Endothelial cell of umbilical vein (primary cell): ENCODE measurements around the gene CNOT1.

ENCODE experiments used
- CTCF ChIP-seq, 2 donors: IDR thresholded peaks; 1 replicate in 1 of 2; 2 replicates in 1 of 2; pipeline ENCODE4 v1.5.1; 2011; ENCODE audit warnings: low read length in 2 of 2, mild to moderate bottlenecking in 2 of 2, moderate library complexity in 2 of 2, control low read depth in 1 of 2, inconsistent platforms in 1 of 2, low read depth in 1 of 2; ENCODE audit not compliant: insufficient read depth in 1 of 2; ENCODE audit errors: extremely low read depth in 1 of 2
- EZH2 ChIP-seq: IDR thresholded peaks from 2 replicates; pipeline ENCODE4 v1.6.1; 2012; ENCODE audit warnings: borderline replicate concordance, low read depth, mild to moderate bottlenecking, moderate library complexity, low read length, inconsistent platforms; ENCODE audit not compliant: severe bottlenecking
- FOS ChIP-seq: IDR thresholded peaks from 2 replicates; pipeline ENCODE4 v1.6.1; 2011; ENCODE audit warnings: mild to moderate bottlenecking, low read length, moderate library complexity, borderline replicate concordance; ENCODE audit not compliant: insufficient read depth
- GATA2 ChIP-seq: IDR thresholded peaks from 2 replicates; pipeline ENCODE4 v1.7.0; 2011; ENCODE audit warnings: low read depth, mild to moderate bottlenecking, moderate library complexity, mixed read lengths, low read length; ENCODE audit not compliant: insufficient read length, insufficient read depth
- JUN ChIP-seq: IDR thresholded peaks from 2 replicates; pipeline ENCODE4 v1.6.1; 2011; ENCODE audit warnings: borderline replicate concordance, low read depth; ENCODE audit not compliant: insufficient read length, insufficient read depth
- MYC ChIP-seq: IDR thresholded peaks from one replicate; pipeline ENCODE4 v1.6.1; 2011; ENCODE audit warnings: mild to moderate bottlenecking, low read depth, low read length
- POLR2A ChIP-seq: IDR thresholded peaks from 2 replicates; pipeline ENCODE4 v1.6.1; 2012; ENCODE audit warnings: low read depth, mild to moderate bottlenecking, control low read depth, low read length
- POLR2AphosphoS5 ChIP-seq: IDR thresholded peaks from 2 replicates; pipeline ENCODE4 v1.6.1; 2012; ENCODE audit warnings: low read depth, mild to moderate bottlenecking, control low read depth, low read length, moderate library complexity; ENCODE audit not compliant: insufficient read depth

GRCh38 chr16:58656899-58657298 is 27.3 kb upstream of the CNOT1 start:
- TF ChIP-seq CTCF (IDR thresholded peaks at IDR 0.05; ENCODE audit: extremely low read depth in 1 of 2, insufficient read depth in 1 of 2, low read depth in 1 of 2, low read length in 2 of 2) = no peak
- TF ChIP-seq JUN = no peak
- no peak for TF ChIP-seq GATA2
- no peak for TF ChIP-seq POLR2AphosphoS5
- no peak for TF ChIP-seq POLR2A
- TF ChIP-seq EZH2 = no peak
- no peak for TF ChIP-seq FOS
- no peak for TF ChIP-seq MYC
